Measurements from ENCODE around the gene SLC12A4.
A peak's percentile ranks its signal among the peaks of the same experiment; 100 is the strongest.
"Not testable (repeated sequence)": the region's sequence is repeated elsewhere in the genome, so short reads cannot be mapped to it uniquely, and the experiment has no call there.

SLC12A4 gene

DNA sequence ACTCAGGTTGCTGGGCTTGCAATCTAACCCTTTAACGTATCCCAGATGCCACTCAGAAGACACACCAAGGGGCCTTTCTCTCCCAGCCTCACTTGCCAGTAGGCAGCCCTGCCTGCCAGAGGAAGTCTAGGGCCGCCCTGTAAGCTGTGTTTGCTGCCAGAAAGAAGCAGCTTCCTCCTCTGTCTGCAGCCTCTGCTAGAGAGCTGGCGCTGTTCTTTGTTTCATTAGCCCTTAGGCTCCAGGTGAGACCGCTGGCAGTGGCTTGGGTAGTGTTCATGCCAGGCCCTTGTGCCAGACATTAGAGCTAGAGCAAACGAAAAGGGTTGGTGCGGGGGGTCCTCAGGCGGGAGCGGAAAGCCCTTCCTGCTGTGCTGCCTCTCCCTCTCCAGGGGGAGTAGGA is 45.7 kb downstream of the SLC12A4 start:
- Histone ChIP-seq H3K4me3 (no peak overlapping the region), H3K27ac (no peak overlapping the region)
- TF ChIP-seq CTCF (IDR thresholded peaks at IDR 0.05): no peak
- no peak for DNase-seq (ENCODE audit: low spot score)

DNA sequence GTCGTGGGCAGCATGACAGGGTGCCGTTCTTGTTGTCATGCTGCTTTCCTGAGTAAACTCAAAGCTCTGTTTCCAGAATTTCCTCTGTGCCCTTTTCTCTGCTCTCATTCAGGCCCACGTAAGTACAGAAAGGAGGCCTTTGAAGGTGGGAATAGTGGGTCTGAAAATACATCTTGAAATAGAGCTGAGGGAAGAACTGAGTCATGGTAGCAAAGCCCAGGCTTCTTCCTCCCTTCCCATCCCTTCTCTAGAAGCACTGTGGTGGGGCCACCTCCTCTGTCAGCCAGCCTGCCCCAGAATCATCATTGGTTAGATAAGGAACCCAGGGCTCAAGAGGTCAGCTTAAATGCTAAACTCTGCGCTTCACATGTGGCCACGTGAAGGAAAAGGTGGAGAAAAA is 46.2 kb downstream of the SLC12A4 start:
- no peak overlapping the region for H3K27ac ChIP-seq
- DNase-seq (ENCODE audit: low spot score): no peak
- no peak overlapping the region for H3K4me3 ChIP-seq
- no peak for TF ChIP-seq CTCF (IDR thresholded peaks at IDR 0.05)

DNA sequence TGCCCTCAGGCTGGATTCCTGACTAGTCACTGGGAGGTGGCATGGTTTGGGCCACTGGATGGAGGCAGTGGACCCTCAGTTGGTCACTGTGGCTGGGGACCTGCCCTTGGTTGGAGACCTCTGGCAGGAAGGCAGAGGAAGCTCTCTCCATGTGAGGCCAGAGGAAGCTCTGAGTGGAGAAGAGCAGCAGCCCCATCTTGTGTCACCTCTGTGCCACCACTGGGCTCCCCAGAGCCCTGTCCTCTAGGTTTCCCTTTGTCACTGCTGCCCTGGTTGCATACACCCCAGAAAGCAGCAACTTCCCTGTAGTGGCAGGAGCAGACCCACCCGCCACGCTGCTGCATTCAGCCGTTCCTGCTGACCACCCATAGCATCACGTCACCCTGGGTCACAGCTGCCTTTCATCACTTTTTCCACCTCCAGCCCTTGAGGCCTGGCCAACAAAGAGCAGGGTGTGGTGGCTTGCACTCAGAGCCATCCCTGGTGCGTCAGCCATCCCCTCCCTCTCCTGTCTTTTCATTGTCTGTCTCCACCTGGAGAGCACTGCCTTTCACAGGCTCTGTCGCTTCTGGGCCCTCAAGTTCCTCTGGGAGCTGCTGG is 48.7 kb downstream of the SLC12A4 start:
- no peak for DNase-seq (ENCODE audit: low spot score)
- H3K4me3 ChIP-seq: no peak overlapping the region
- TF ChIP-seq CTCF (IDR thresholded peaks at IDR 0.05): no peak
- no peak overlapping the region for H3K27ac ChIP-seq

DNA sequence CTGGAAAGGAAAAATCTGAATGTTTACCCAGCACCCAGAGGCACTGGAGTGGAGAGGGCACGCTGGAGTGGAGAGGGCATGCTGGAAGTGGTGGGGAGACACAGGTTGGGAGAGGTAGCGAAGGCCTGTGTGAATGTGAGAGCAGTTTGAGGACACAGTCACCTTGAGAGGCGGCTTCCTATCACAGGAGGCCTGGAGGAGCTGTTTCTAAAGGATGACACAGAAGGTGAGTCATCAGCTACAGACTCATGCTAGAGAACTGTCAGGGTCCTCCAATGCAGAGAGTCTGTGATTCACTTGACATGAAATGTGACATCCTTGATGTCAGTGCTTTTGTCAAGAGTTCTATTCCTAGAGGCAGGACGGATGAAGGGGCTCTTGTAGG is 50.6 kb downstream of the SLC12A4 start:
- no peak for TF ChIP-seq CTCF (IDR thresholded peaks at IDR 0.05)
- no peak for DNase-seq (ENCODE audit: low spot score)
- H3K4me3 ChIP-seq: no peak overlapping the region
- peak overlapping the region; percentile 14 to 56 for H3K27ac ChIP-seq

- no peak for TF ChIP-seq CTCF (IDR thresholded peaks at IDR 0.05)
- peak overlapping the region; percentile 14 to 56 for H3K27ac ChIP-seq
- H3K4me3 ChIP-seq: no peak overlapping the region
Measured at GRCh38 chr16:67917140-67917851, 51.1 kb downstream of the SLC12A4 start.

DNA sequence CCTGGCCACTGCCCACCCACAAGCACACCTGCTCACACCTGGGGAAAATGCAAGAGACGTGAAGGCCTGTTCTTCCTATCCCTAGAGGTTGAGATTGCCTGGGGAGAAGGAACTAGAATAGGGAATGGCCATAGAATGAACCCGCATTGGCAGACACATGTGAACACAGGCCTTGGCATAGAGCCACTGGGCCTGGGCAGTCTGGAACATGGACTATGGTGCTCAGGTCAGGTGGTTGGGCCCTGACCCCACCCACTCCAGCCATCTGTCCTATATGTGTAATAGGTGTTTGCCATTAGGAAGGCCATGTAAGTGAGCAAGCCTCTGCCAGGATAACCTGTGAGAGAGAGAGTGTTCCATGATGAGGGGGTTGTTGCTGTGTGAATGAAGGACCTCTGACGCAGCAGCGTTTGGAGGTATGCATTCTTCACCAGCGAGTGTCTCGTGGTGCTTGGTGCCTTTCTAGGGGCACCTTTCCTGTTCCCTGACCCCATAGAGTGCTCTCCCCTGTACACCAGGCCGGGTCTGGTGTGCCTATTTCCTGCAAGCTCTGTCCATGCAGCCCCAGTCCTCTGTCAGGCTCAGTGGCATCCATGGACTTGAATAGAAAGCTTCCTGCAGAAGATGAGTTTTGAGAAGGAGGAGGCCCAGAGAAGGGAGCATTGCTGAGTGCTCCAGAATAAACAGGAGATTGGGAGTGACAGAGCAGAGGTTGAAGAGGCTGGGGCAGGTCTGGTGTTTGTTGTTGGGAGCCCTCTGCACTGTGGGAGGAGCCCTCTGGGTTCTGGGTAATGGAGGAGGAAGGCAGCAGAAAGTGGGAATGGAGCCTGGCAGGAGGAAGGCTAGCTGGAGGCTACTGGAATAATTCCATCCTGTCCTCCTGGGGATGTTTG is 52.4 kb downstream of the SLC12A4 start:
- DNase-seq (ENCODE audit: low spot score): no peak
- TF ChIP-seq CTCF (IDR thresholded peaks at IDR 0.05): no peak
- peak overlapping the region in 1 of 2 donors; percentile 11 for H3K27ac ChIP-seq

More at GRCh38 chr16:67917140-67917851, 51.1 kb downstream of the SLC12A4 start:
- DNase-seq (ENCODE audit: low spot score): no peak

GRCh38 chr16:67915496-67915769 is 53.0 kb downstream of the SLC12A4 start:
- H3K27ac ChIP-seq; DNase-seq (ENCODE audit: low spot score); H3K4me3 ChIP-seq: not testable (repeated sequence)

More for the DNA sequence above, 52.4 kb downstream of the SLC12A4 start:
- H3K4me3 ChIP-seq: no peak overlapping the region
